B cell (primary cell): ENCODE results near the gene AP2S1. TPM values are rescaled to one million over a fixed set of nuclear protein-coding genes. Genes with fewer than 3 reads are reported as not detected.

Source experiments
- ATAC-seq: fragments of 200-7000 bp; cut with Tn5 transposase; one replicate; pipeline ENCODE4 v1.10.0; 2021; ENCODE audit warnings: low read depth, mild to moderate bottlenecking, moderate number of reproducible peaks, moderate library complexity
- CTCF ChIA-PET: fragments of 350-600 bp; sonication (Branson Sonifier 250); formaldehyde crosslinking; loops from one replicate; lab custom pipeline; 2021; ENCODE audit warnings: antibody characterized with exemption, inconsistent platforms; lab: Charles Lee
- POLR2A ChIA-PET: fragments of 350-600 bp; sonication (Branson Sonifier 250); formaldehyde crosslinking; loops from one replicate; lab custom pipeline; 2021; ENCODE audit warnings: antibody characterized with exemption; lab: Charles Lee
- DNase-seq: peaks from one replicate; pipeline ENCODE4 v3.0.0; 2013
- H2AFZ ChIP-seq: 2 replicates; pipeline ENCODE4 v1.6.1; 2012; ENCODE audit warnings: mild to moderate bottlenecking, low read depth, low read length; ENCODE audit not compliant: insufficient read depth, poor library complexity, severe bottlenecking
- H3K27ac ChIP-seq, 2 donors: 1 replicate in 1 of 2; 2 replicates in 1 of 2; pipeline ENCODE4 v1.5.1; 2012 to 2013; ENCODE audit warnings: low read length in 2 of 2, mild to moderate bottlenecking in 2 of 2, moderate library complexity in 1 of 2
- H3K27me3 ChIP-seq, 4 experiments: fragments of 200-600 bp in 1 of 4; sonication (generic) in 1 of 4; replicated peaks in 1 of 4; 1 replicate in 2 of 4; 2 replicates in 2 of 4; pipeline versions ENCODE4 v1.6.1 to v1.7.0; 2013 to 2016; ENCODE audit warnings: low read length in 3 of 4, mild to moderate bottlenecking in 2 of 4, mixed read lengths in 1 of 4, moderate library complexity in 1 of 4; ENCODE audit not compliant: insufficient read depth in 4 of 4, control insufficient read depth in 3 of 4; ENCODE audit errors: control extremely low read depth in 1 of 4
- H3K36me3 ChIP-seq, 2 experiments: replicated peaks in 1 of 2; 1 replicate in 1 of 2; 2 replicates in 1 of 2; pipeline versions ENCODE4 v1.6.1 to v1.7.1; 2013; ENCODE audit warnings: low read length in 1 of 2; ENCODE audit not compliant: insufficient read depth in 2 of 2, control insufficient read depth in 1 of 2; ENCODE audit errors: control extremely low read depth in 1 of 2, extremely low read depth in 1 of 2
- H3K4me1 ChIP-seq, 2 donors: fragments of 200-600 bp in 1 of 2; sonication (generic) in 1 of 2; 1 replicate in 1 of 2; 2 replicates in 1 of 2; pipeline versions ENCODE4 v1.5.1 to v1.6.1; 2013 to 2017; ENCODE audit warnings: low read length in 2 of 2; ENCODE audit not compliant: control insufficient read depth in 2 of 2, insufficient read depth in 2 of 2
- H3K4me2 ChIP-seq: replicated peaks from 2 replicates; pipeline ENCODE3; 2012; ENCODE audit warnings: mild to moderate bottlenecking, low read depth, low read length; ENCODE audit not compliant: poor library complexity, severe bottlenecking
- H3K4me3 ChIP-seq, 5 experiments: fragments of 200-600 bp in 1 of 5; sonication (generic) in 1 of 5; 1 replicate in 3 of 5; 2 replicates in 2 of 5; pipeline versions ENCODE4 v1.5.1 to v1.7.0; 2011 to 2016; ENCODE audit warnings: low read length in 4 of 5, mild to moderate bottlenecking in 4 of 5, low read depth in 2 of 5, control low read depth in 1 of 5, moderate library complexity in 1 of 5; ENCODE audit not compliant: insufficient read depth in 1 of 5; ENCODE audit errors: control extremely low read depth in 1 of 5, extremely low read depth in 1 of 5
- H3K79me2 ChIP-seq: fragments of 200-600 bp; sonication (generic); one replicate; pipeline ENCODE4 v1.6.0; 2016; ENCODE audit warnings: low read length; ENCODE audit not compliant: control insufficient read depth, insufficient read depth
- H3K9ac ChIP-seq: fragments of 200-600 bp; sonication (generic); 2 replicates; pipeline ENCODE4 v1.6.1; 2017; ENCODE audit warnings: mild to moderate bottlenecking, low read length, moderate library complexity
- H3K9me3 ChIP-seq, 3 donors: one replicate each; pipeline versions ENCODE4 v1.6.1 to v1.7.1; 2013; ENCODE audit warnings: low read length in 2 of 3; ENCODE audit not compliant: control insufficient read depth in 2 of 3, insufficient read depth in 1 of 3; ENCODE audit errors: control extremely low read depth in 1 of 3
- H4K20me1 ChIP-seq: 2 replicates; pipeline ENCODE4 v1.6.0; 2012; ENCODE audit warnings: mild to moderate bottlenecking, low read length; ENCODE audit not compliant: insufficient read depth, control insufficient read depth, poor library complexity, severe bottlenecking
- H3K27ac Mint-ChIP-seq: one replicate; pipeline ENCODE4 v1.8.0; 2021; ENCODE audit warnings: mixed read lengths
- H3K27me3 Mint-ChIP-seq: one replicate; pipeline ENCODE4 v1.8.0; 2021; ENCODE audit warnings: mixed read lengths
- H3K4me1 Mint-ChIP-seq: one replicate; pipeline ENCODE4 v1.8.0; 2021; ENCODE audit warnings: mixed read lengths
- H3K4me3 Mint-ChIP-seq: one replicate; pipeline ENCODE4 v1.8.0; 2021; ENCODE audit warnings: mixed read lengths
- H3K9me3 Mint-ChIP-seq: one replicate; pipeline ENCODE4 v1.8.0; 2022; ENCODE audit warnings: mixed read lengths; ENCODE audit not compliant: insufficient read depth
- CTCF ChIP-seq: fragments of 200-600 bp; IDR thresholded peaks from one replicate; pipeline ENCODE4 v1.8.0; 2022; ENCODE audit warnings: antibody characterized with exemption, mild to moderate bottlenecking
- EZH2 ChIP-seq: IDR thresholded peaks from 2 replicates; pipeline ENCODE4 v1.6.1; 2012; ENCODE audit warnings: borderline replicate concordance, low read depth, mild to moderate bottlenecking, moderate library complexity, low read length; ENCODE audit not compliant: insufficient read depth, poor library complexity, severe bottlenecking
- WGBS: methylation state at CpG from one replicate; pipeline ENCODE4 v1.1.5; 2013; ENCODE audit warnings: missing lambda C conversion rate; ENCODE audit not compliant: insufficient coverage; 5-methylcytosine and 5-hydroxymethylcytosine counted together
- intact Hi-C: fragments of 100-400 bp; cut with micrococcal nuclease; formaldehyde crosslinking; loops from one replicate; pipeline ENCODE4 v1.10.0; 2022
- polyA plus RNA-seq: library from polyadenylated mRNA; depleted of rRNA; stranded (reverse); fragments of >200 nt; gene quantifications from 2 replicates; pipeline ENCODE4 v1.2.3, GENCODE V29; 2012
- total RNA-seq, 2 donors: library from RNA; stranded (reverse); fragments of 120-200 nt in 1 of 2; gene quantifications; 1 replicate in 1 of 2; 2 replicates in 1 of 2; pipeline versions ENCODE4 v1.2.3 to v1.2.4, GENCODE V29; 2013 to 2022

AP2S1 gene
- total and polyA plus RNA-seq, 2 donors (not counting 1 experiment from before 2014, with no cell fraction given) = 47.2 to 51.3 TPM

DNA sequence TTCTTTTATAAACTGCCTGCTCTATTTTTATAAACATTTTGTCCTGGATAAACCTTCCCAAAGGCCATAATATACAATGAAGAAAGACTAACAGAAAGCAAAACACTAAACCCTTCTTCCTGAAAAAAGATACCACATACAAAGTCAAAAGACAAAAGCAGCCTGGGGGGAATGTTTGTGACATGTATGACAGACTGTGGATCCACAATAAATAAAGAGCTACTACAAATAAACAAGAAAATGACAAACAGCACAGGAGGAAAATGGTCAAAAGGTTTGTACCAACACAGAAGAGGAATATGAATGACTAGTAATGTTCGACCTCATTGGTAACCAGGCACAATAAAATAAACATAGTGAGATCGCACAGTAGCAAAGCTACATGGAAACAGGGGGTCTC lies 19.8 kb downstream of the AP2S1 start:
- Mint-ChIP-seq H3K9me3 (no peaks in the 10 kb centered on the region), H3K4me3 (no peak overlapping the region), H3K27me3 (no peaks in the 10 kb centered on the region), H3K4me1 (peaks cover 4% of the 10 kb centered on the region), H3K27ac (no peak overlapping the region)
- DNase-seq (no peak), ATAC-seq (no peak)
- H3K4me2 ChIP-seq = no peak overlapping the region
- intact Hi-C loops = no loop called here
- H3K27ac ChIP-seq = no peak overlapping the region
- H2AFZ ChIP-seq = no peak overlapping the region
- H3K9ac ChIP-seq = no peak overlapping the region
- H3K9me3 ChIP-seq = no peaks in the 10 kb centered on the region
- H3K36me3 ChIP-seq = no peaks in the 10 kb centered on the region
- H3K4me1 ChIP-seq = peaks cover 0 to 2% of the 10 kb centered on the region in 2 donors
- no peak for TF ChIP-seq EZH2
- no peak for TF ChIP-seq CTCF
- no peak overlapping the region for H3K4me3 ChIP-seq
- no CpG with 5 or more reads among the region's 2 CpGs for WGBS
- no peaks in the 10 kb centered on the region for H3K79me2 ChIP-seq
- POLR2A ChIA-PET = interaction anchor here (0.8 kb wide), 1 partner anchor 9 kb away, joined by 4 read pairs; no protein-coding TSS in a partner anchor
- H3K27me3 ChIP-seq = no peaks in the 10 kb centered on the region
- CTCF ChIA-PET = interaction anchor here (1.4 to 3.0 kb wide), 3 partner anchors 10 to 169 kb away, joined by 4 to 24 read pairs (median 5); no protein-coding TSS in a partner anchor
- no peaks in the 10 kb centered on the region for H4K20me1 ChIP-seq

GRCh38 chr19:46828484-46828883 lies 22.2 kb downstream of the AP2S1 start:
- ChIA-PET CTCF (interaction anchor here (0.7 to 5.2 kb wide), 4 partner anchors 11 to 173 kb away, joined by 3 to 56 read pairs (median 8); no protein-coding TSS in a partner anchor), POLR2A (interaction anchor here (0.7 kb wide), 1 partner anchor 164 kb away, joined by 4 read pairs; no protein-coding TSS in a partner anchor)
- no peak overlapping the region for H3K4me3 Mint-ChIP-seq
- Histone ChIP-seq H3K9me3 (peaks cover 0 to 15% (median 0%) of the 10 kb centered on the region in 3 donors), H2AFZ (no peak overlapping the region), H3K4me3 (no peak overlapping the region), H3K4me2 (no peak overlapping the region), H3K27me3 (no peaks in the 10 kb centered on the region), H3K9ac (no peak overlapping the region), H3K36me3 (no peaks in the 10 kb centered on the region), H4K20me1 (no peaks in the 10 kb centered on the region), H3K79me2 (no peaks in the 10 kb centered on the region), H3K4me1 (peaks cover 23 to 25% of the 10 kb centered on the region in 2 donors), H3K27ac (no peak overlapping the region)
- WGBS = no CpG with 5 or more reads among the region's 5 CpGs
- H3K27ac Mint-ChIP-seq = no peak overlapping the region
- ATAC-seq = no peak
- H3K9me3 Mint-ChIP-seq = peaks cover 1% of the 10 kb centered on the region
- intact Hi-C loops = no loop called here
- no peaks in the 10 kb centered on the region for H3K27me3 Mint-ChIP-seq
- peaks cover 21% of the 10 kb centered on the region for H3K4me1 Mint-ChIP-seq
- no peak for DNase-seq
- TF ChIP-seq EZH2 (no peak), CTCF (no peak)
